Activated naive CD4-positive, alpha-beta T cell treated with anti-CD3 and anti-CD28 coated beads, Interleukin-2, amount 50 U/mL, for 72 hours (primary cell): ENCODE data around the gene NDUFS7. TPM values are rescaled to one million over a fixed set of nuclear protein-coding genes. Genes with fewer than 3 reads are reported as not detected.
"Not testable (repeated sequence)": the region's sequence is repeated elsewhere in the genome, so short reads cannot be mapped to it uniquely, and the experiment has no call there.

ENCODE experiments used
- ATAC-seq, 2 donors: fragments of 150-1000 bp; cut with Tn5 transposase; 2 replicates each; pipeline ENCODE4 v1.10.0; 2021; ENCODE audit warnings: mild to moderate bottlenecking in 2 of 2, moderate library complexity in 2 of 2
- DNase-seq, 2 donors: peaks; one replicate each; pipeline ENCODE4 v3.0.0; 2021 to 2022; ENCODE audit warnings: low spot score in 2 of 2
- H3K27ac Mint-ChIP-seq, 2 donors: one replicate each; pipeline ENCODE4 v1.8.0; 2022; ENCODE audit warnings: mild to moderate bottlenecking in 2 of 2, mixed read lengths in 2 of 2
- H3K36me3 Mint-ChIP-seq, 2 donors: one replicate each; pipeline ENCODE4 v1.8.0; 2022; ENCODE audit warnings: mixed read lengths in 2 of 2
- H3K9me3 Mint-ChIP-seq, 2 donors: one replicate each; pipeline ENCODE4 v1.8.0; 2022; ENCODE audit warnings: mixed read lengths in 2 of 2
- total RNA-seq, 2 donors: library from RNA; stranded (reverse); gene quantifications; one replicate each; pipeline ENCODE4 v1.2.3, GENCODE V29; 2022

Gene NDUFS7
- total RNA-seq, 2 donors from 2014 or later = 89.4 to 105 TPM

- DNase-seq (no peak), ATAC-seq (no peak)
- Mint-ChIP-seq H3K36me3 (peaks cover 6 to 25% of the 10 kb centered on the region in 2 donors), H3K9me3 (no peaks in the 10 kb centered on the region), H3K27ac (no peak overlapping the region)
Observed at GRCh38 chr19:1418496-1418775, 34.7 kb downstream of the NDUFS7 start.

DNA sequence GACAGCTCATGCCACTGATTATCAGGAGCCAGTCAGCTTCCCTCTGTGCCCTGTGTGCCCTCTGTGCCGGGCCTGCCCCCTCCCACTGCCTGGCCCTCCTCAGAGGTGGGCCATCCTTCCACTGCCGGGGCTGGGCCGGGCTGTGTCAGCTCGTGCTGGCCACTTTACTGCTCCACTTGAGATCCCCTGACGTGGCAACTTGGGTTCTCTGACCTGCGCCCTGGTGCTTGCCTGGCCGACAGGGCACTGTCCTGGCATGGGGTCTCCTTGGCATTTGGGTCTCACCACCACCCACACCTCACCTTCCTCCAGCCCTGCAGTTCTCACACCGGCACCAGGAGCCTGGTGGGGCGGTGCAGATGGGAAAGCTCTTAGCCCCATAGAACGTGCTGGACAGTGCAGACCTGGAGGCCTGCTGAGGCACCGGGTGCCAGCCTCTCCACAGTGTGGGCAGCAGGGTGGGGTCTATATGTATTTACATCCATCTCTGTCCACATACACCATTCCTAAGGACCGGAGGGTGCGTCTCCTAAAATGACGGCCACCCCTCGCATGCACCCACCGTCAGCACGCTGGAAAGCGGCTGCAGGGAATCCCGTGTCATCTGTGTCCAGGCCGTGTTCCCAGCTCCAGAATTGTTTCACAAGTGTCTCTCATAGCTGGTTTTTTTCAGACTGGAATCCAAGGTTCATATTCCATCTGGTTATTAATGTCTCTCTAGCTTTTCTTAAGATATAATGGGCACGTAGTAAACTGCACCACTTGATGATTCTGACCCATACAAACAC is 35.4 kb downstream of the NDUFS7 start:
- ATAC-seq = no peak
- Mint-ChIP-seq H3K9me3 (no peaks in the 10 kb centered on the region), H3K36me3 (peaks cover 7 to 28% of the 10 kb centered on the region in 2 donors)

DNA sequence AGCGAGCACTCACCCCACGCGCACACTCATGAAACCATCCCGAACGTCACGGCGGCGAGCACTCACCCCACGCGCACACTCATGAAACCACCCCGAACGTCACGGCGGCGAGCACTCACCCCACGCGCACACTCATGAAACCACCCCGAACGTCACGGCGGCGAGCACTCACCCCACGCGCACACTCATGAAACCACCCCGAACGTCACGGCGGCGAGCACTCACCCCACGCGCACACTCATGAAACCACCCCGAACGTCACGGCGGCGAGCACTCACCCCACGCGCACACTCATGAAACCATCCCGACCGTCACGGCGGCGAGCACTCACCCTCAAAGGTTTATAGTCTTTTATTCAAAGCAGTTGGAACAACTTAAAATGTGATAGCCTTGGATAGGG is 36.4 kb downstream of the NDUFS7 start:
- H3K9me3 Mint-ChIP-seq, DNase-seq, H3K27ac Mint-ChIP-seq, ATAC-seq: not testable (repeated sequence)
- peaks cover 10 to 28% of the 10 kb centered on the region in 2 donors for H3K36me3 Mint-ChIP-seq

More for the DNA sequence above, 35.4 kb downstream of the NDUFS7 start:
- H3K27ac Mint-ChIP-seq = no peak overlapping the region
- no peak for DNase-seq

- Mint-ChIP-seq H3K27ac (no peak overlapping the region), H3K36me3 (peaks cover 11 to 28% of the 10 kb centered on the region in 2 donors), H3K9me3 (no peaks in the 10 kb centered on the region)
- DNase-seq (no peak), ATAC-seq (no peak)
Observed at GRCh38 chr19:1420590-1420989, 36.9 kb downstream of the NDUFS7 start.

DNA sequence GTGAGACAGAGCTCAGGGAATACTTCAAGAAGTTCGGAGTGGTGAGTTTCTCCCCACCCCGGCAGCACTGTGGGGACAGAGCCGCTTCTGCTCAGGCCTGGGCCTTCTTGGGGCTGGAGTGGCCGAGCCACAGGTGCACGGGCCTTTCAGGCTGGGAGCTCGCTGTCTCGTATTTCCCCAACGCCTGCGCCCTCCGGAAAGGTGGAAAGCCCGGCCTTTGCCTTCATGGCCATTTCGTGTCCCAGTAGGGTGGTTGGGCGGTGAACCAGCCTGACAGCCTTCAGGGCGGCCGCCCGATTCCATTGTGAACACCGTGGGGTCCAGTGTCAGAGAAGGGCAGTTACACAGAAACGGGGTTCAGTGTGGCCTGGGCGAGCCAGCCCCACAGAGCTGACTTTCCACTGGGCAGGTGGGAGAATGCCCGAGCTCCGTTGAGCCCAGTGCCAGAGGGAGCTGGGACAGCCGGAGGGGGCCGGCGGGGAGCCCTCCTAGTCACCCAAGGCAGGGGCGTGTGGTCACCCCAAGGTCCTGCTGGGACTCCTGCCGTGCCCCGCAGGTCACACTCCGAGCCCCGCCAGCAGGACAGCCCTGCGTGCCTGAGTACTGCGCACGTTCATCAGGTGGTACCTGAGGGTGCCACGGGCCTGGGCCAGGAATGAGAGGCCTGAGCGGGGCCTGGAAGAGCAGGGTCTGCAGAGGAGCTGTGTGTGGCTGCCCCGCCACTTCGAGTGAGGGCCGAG is 37.7 kb downstream of the NDUFS7 start:
- H3K9me3 Mint-ChIP-seq = no peaks in the 10 kb centered on the region
- no peak overlapping the region for H3K27ac Mint-ChIP-seq
- H3K36me3 Mint-ChIP-seq = peaks cover 11 to 28% of the 10 kb centered on the region in 2 donors
- ATAC-seq (peak in 1 of 2 donors; percentile 21), DNase-seq (no peak)

- ATAC-seq (peak in 1 of 2 donors; percentile 13), DNase-seq (no peak)
- Mint-ChIP-seq H3K9me3 (no peaks in the 10 kb centered on the region), H3K36me3 (peaks cover 11 to 28% of the 10 kb centered on the region in 2 donors), H3K27ac (no peak overlapping the region)
Observed at GRCh38 chr19:1421958-1422305, 38.2 kb downstream of the NDUFS7 start.

DNA sequence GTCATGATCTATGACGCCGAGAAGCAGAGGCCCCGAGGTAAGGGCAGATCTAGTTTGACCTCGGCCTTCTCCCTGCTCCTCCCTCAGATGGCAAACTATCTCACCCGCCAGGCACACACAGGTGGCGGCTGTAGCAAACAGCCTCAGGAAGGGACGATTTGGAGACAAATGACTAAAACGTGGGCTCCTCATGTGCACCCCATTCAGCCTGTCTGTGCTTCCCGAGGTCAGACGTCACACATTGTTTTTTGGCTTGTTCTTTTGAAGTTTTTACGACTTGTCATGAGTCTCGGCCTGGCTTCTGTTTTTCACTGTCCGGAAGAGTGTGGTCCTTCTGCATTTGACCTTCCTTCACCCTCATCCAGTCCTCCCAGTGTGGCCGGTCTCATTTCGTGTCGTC is 38.7 kb downstream of the NDUFS7 start:
- DNase-seq (no peak), ATAC-seq (no peak)
- Mint-ChIP-seq H3K27ac (peak overlapping the region in 1 of 2 donors; percentile 22), H3K9me3 (no peaks in the 10 kb centered on the region), H3K36me3 (peaks cover 11 to 26% of the 10 kb centered on the region in 2 donors)

DNA sequence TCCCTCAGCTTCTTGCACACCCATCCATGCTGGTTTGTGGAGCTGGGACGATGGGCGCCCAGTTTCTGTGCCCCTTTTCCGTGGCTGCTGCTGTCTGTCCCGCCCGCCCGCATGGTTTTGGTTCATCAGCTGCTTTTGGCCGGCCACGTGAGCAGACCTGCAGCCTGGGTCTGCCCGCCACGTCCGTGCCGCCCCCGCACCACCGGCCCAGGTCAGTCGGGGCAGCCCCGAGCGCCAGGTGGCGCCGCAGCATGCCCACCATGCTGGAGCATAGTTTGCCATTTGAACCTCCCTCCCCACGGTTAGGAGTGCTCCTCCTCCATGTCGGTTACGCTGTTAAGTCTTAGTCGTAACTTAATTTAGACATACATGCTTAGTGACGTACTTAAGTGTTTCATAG is 39.2 kb downstream of the NDUFS7 start:
- no peak for ATAC-seq
- Mint-ChIP-seq H3K27ac (peak overlapping the region; percentile 40 to 55), H3K36me3 (peaks cover 11 to 22% of the 10 kb centered on the region in 2 donors), H3K9me3 (no peaks in the 10 kb centered on the region)
- no peak for DNase-seq

GRCh38 chr19:1423436-1424191 is 39.9 kb downstream of the NDUFS7 start:
- Mint-ChIP-seq H3K36me3 (peaks cover 11 to 22% of the 10 kb centered on the region in 2 donors), H3K27ac (peak overlapping the region; percentile 40), H3K9me3 (no peaks in the 10 kb centered on the region)
- ATAC-seq = no peak
- no peak for DNase-seq

DNA sequence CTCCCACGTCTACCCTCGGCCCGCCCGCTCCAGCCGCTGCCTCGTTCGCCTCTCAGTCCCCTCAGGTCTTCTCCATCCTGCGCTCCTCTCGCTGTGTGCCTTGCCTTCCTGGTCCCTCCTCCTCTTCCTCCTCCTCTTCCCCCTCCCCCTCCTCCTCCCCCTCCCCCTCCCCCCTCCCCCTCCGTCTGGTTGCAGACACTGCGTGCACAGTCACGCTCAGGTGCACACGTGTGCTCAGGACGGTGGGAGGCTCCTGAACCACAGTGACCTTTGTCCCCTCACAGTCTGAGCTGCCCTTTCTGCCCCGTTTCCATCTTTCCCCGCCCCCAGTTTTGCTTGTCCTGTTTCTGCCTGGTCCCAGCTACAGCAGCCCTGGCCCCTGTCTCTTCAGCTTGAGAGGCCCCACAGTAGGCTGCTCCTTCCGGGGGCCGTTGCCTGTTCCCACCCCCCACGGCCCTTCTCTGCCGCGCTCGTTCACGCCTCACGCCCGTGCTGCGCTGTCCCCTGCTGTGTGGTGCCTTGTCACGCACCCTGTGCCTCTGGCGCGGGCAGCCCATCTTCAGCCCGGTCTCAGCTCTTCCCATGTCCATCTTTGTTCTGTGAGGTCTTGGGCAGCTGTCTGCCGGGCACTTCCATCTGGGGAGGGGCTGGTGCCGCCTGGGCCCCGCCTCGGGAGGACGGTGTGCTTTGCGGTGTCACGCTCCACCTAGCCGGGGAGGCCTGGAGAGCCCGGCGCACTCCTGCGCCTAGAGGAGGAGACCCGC is 40.7 kb downstream of the NDUFS7 start:
- ATAC-seq = no peak
- no peak for DNase-seq
- H3K36me3 Mint-ChIP-seq = peaks cover 11 to 17% of the 10 kb centered on the region in 2 donors
- no peaks in the 10 kb centered on the region for H3K9me3 Mint-ChIP-seq
- no peak overlapping the region for H3K27ac Mint-ChIP-seq

GRCh38 chr19:1425102-1425837 is 41.6 kb downstream of the NDUFS7 start:
- peak overlapping the region in 1 of 2 donors; percentile 85 for H3K27ac Mint-ChIP-seq
- ATAC-seq = no peak
- no peaks in the 10 kb centered on the region for H3K9me3 Mint-ChIP-seq
- no peak for DNase-seq
- peaks cover 11 to 15% of the 10 kb centered on the region in 2 donors for H3K36me3 Mint-ChIP-seq

GRCh38 chr19:1425902-1426301 is 42.2 kb downstream of the NDUFS7 start:
- peaks cover 11 to 15% of the 10 kb centered on the region in 2 donors for H3K36me3 Mint-ChIP-seq

GRCh38 chr19:1426736-1427135 is 43.0 kb downstream of the NDUFS7 start:
- ATAC-seq = no peak
- Mint-ChIP-seq H3K9me3 (no peaks in the 10 kb centered on the region), H3K27ac (no peak overlapping the region), H3K36me3 (peaks cover 11 to 15% of the 10 kb centered on the region in 2 donors)
- DNase-seq = no peak

More at GRCh38 chr19:1425902-1426301, 42.2 kb downstream of the NDUFS7 start:
- H3K27ac Mint-ChIP-seq = no peak overlapping the region
- DNase-seq = no peak
- no peaks in the 10 kb centered on the region for H3K9me3 Mint-ChIP-seq
- no peak for ATAC-seq

DNA sequence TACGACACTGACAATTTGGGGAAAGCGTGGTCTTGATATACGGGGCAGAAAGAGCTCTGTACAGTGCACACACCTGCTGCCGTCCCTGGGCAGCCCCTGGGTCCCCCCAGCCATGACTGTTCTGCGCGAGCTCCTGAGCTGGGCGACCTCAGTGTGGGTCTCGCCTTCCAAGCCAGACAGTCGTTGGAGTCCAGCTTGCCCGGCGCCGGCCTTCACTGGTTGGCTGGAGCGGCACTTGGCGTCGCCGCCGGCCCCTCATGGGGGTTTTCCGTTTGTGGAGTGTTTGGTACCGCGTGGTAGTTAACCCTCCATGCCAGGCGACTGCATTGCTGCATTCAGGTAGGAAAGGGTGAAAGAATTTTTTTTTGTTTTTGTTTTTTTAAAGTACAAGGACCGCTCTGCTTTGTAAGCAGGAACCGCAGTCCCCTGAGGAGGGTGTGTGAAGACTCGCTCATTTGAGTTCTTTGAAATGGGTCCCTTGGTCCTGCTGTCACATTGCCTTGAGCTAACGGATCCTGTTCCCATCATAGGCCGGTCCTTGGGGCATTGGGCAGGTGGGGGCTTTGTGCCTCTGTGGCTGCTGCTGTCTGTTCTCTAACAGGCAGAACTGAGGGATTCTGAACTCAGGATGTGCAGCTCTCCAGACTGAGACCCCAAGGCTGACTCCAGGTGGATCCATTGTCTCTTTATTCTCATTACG is 43.7 kb downstream of the NDUFS7 start:
- Mint-ChIP-seq H3K9me3 (no peaks in the 10 kb centered on the region), H3K27ac (no peak overlapping the region), H3K36me3 (peaks cover 11 to 14% of the 10 kb centered on the region in 2 donors)
- no peak for ATAC-seq
- no peak for DNase-seq

GRCh38 chr19:1428738-1429391 is 45.2 kb downstream of the NDUFS7 start:
- Mint-ChIP-seq H3K27ac (no peak overlapping the region), H3K36me3 (peaks cover 0 to 4% of the 10 kb centered on the region in 2 donors)

More at GRCh38 chr19:1428738-1429391, 45.2 kb downstream of the NDUFS7 start:
- DNase-seq = no peak
- no peak for ATAC-seq
- no peaks in the 10 kb centered on the region for H3K9me3 Mint-ChIP-seq
